Skeletal muscle tissue (tissue), 4 donors: ENCODE data around the gene POU6F2. TPM values are rescaled to one million over a fixed set of nuclear protein-coding genes. Genes with fewer than 3 reads are reported as not detected.
"Not testable (repeated sequence)": the region's sequence is repeated elsewhere in the genome, so short reads cannot be mapped to it uniquely, and the experiment has no call there.

Experiments used
- H3K27ac ChIP-seq: one replicate; pipeline ENCODE4 v1.7.0; 2013; ENCODE audit warnings: mild to moderate bottlenecking, low read depth, low read length, inconsistent platforms
- H3K27me3 ChIP-seq, 3 donors: one replicate each; pipeline ENCODE4 v1.7.0; 2013; ENCODE audit warnings: low read length in 3 of 3; ENCODE audit not compliant: control insufficient read depth in 3 of 3, insufficient read depth in 3 of 3
- H3K36me3 ChIP-seq, 3 donors: one replicate each; pipeline ENCODE4 v1.7.0; 2013; ENCODE audit warnings: low read length in 3 of 3; ENCODE audit not compliant: control insufficient read depth in 3 of 3, insufficient read depth in 3 of 3
- H3K4me1 ChIP-seq, 3 donors: one replicate each; pipeline ENCODE4 v1.7.0; 2013; ENCODE audit warnings: low read length in 3 of 3, mild to moderate bottlenecking in 3 of 3; ENCODE audit not compliant: control insufficient read depth in 3 of 3, insufficient read depth in 3 of 3
- H3K4me3 ChIP-seq, 3 donors: one replicate each; pipeline ENCODE4 v1.7.0; 2013; ENCODE audit warnings: low read length in 3 of 3
- H3K9ac ChIP-seq, 3 donors: one replicate each; pipeline ENCODE4 v1.7.0; 2013; ENCODE audit warnings: low read length in 3 of 3, mild to moderate bottlenecking in 3 of 3, moderate library complexity in 2 of 3, low read depth in 1 of 3
- H3K9me3 ChIP-seq, 3 donors: one replicate each; pipeline ENCODE4 v1.7.0; 2013; ENCODE audit warnings: low read length in 3 of 3; ENCODE audit not compliant: control insufficient read depth in 3 of 3
- total RNA-seq: library from RNA; depleted of rRNA; stranded (reverse); fragments of >200 nt; gene quantifications from one replicate; pipeline ENCODE4 v1.2.3, GENCODE V29; 2014
- donor health status: Osteomylitis.

Gene POU6F2
- total RNA-seq, 1 donor from 2014 or later: not detected

GRCh38 chr7:38940774-38941173 lies 36.9 kb upstream of the POU6F2 start:
- H3K4me3 ChIP-seq: no peak overlapping the region
- H3K27me3 ChIP-seq: no peaks in the 10 kb centered on the region
- H3K4me1 ChIP-seq: no peaks in the 10 kb centered on the region
- H3K9me3 ChIP-seq: no peaks in the 10 kb centered on the region
- no peaks in the 10 kb centered on the region for H3K36me3 ChIP-seq
- no peak overlapping the region for H3K9ac ChIP-seq
- H3K27ac ChIP-seq: no peak overlapping the region

GRCh38 chr7:38942431-38943051 lies 35.2 kb upstream of the POU6F2 start:
- Histone ChIP-seq H3K4me3 (no peak overlapping the region), H3K4me1 (no peaks in the 10 kb centered on the region), H3K36me3 (no peaks in the 10 kb centered on the region), H3K9ac (no peak overlapping the region), H3K27me3 (no peaks in the 10 kb centered on the region), H3K27ac (no peak overlapping the region), H3K9me3 (no peaks in the 10 kb centered on the region)

- H3K27me3 ChIP-seq, H3K9ac ChIP-seq, H3K27ac ChIP-seq, H3K4me1 ChIP-seq, H3K36me3 ChIP-seq, H3K4me3 ChIP-seq, H3K9me3 ChIP-seq: not testable (repeated sequence)
Observed at GRCh38 chr7:38947541-38947940, 30.2 kb upstream of the POU6F2 start.

GRCh38 chr7:38950309-38950708 lies 27.4 kb upstream of the POU6F2 start:
- no peak overlapping the region for H3K27ac ChIP-seq
- H3K9me3 ChIP-seq: no peaks in the 10 kb centered on the region
- no peaks in the 10 kb centered on the region for H3K27me3 ChIP-seq
- no peaks in the 10 kb centered on the region for H3K4me1 ChIP-seq
- H3K36me3 ChIP-seq: no peaks in the 10 kb centered on the region
- no peak overlapping the region for H3K4me3 ChIP-seq
- H3K9ac ChIP-seq: no peak overlapping the region

GRCh38 chr7:38951213-38951612 lies 26.5 kb upstream of the POU6F2 start:
- H3K4me1 ChIP-seq: no peaks in the 10 kb centered on the region
- no peaks in the 10 kb centered on the region for H3K36me3 ChIP-seq
- H3K27me3 ChIP-seq: no peaks in the 10 kb centered on the region
- H3K9ac ChIP-seq: no peak overlapping the region
- H3K27ac ChIP-seq: no peak overlapping the region
- no peak overlapping the region for H3K4me3 ChIP-seq
- no peaks in the 10 kb centered on the region for H3K9me3 ChIP-seq

- H3K36me3 ChIP-seq: no peaks in the 10 kb centered on the region
- H3K4me3 ChIP-seq: no peak overlapping the region
- no peaks in the 10 kb centered on the region for H3K9me3 ChIP-seq
- H3K4me1 ChIP-seq: no peaks in the 10 kb centered on the region
- H3K27ac ChIP-seq: no peak overlapping the region
- H3K27me3 ChIP-seq: no peaks in the 10 kb centered on the region
- no peak overlapping the region for H3K9ac ChIP-seq
Observed at GRCh38 chr7:38953227-38953626, 24.5 kb upstream of the POU6F2 start.

GRCh38 chr7:38953971-38954370 lies 23.7 kb upstream of the POU6F2 start:
- Histone ChIP-seq H3K4me1 (no peaks in the 10 kb centered on the region), H3K27ac (no peak overlapping the region), H3K9me3 (no peaks in the 10 kb centered on the region), H3K9ac (no peak overlapping the region), H3K4me3 (no peak overlapping the region), H3K36me3 (no peaks in the 10 kb centered on the region), H3K27me3 (no peaks in the 10 kb centered on the region)

- H3K36me3 ChIP-seq: no peaks in the 10 kb centered on the region
- H3K27ac ChIP-seq: no peak overlapping the region
- no peak overlapping the region for H3K9ac ChIP-seq
- no peaks in the 10 kb centered on the region for H3K4me1 ChIP-seq
- H3K9me3 ChIP-seq: no peaks in the 10 kb centered on the region
- no peaks in the 10 kb centered on the region for H3K27me3 ChIP-seq
- no peak overlapping the region for H3K4me3 ChIP-seq
Observed at GRCh38 chr7:38955892-38956291, 21.8 kb upstream of the POU6F2 start.

GRCh38 chr7:38962028-38962427 lies 15.7 kb upstream of the POU6F2 start:
- peaks cover 0 to 2% (median 0%) of the 10 kb centered on the region in 3 donors for H3K9me3 ChIP-seq
- peaks cover 0 to 2% (median 0%) of the 10 kb centered on the region in 3 donors for H3K27me3 ChIP-seq
- no peak overlapping the region for H3K27ac ChIP-seq
- H3K36me3 ChIP-seq: no peaks in the 10 kb centered on the region
- H3K4me1 ChIP-seq: no peaks in the 10 kb centered on the region
- no peak overlapping the region for H3K4me3 ChIP-seq
- no peak overlapping the region for H3K9ac ChIP-seq

GRCh38 chr7:38964921-38965320 lies 12.8 kb upstream of the POU6F2 start:
- no peak overlapping the region for H3K27ac ChIP-seq
- peaks cover 0 to 2% (median 0%) of the 10 kb centered on the region in 3 donors for H3K27me3 ChIP-seq
- no peak overlapping the region for H3K4me3 ChIP-seq
- H3K4me1 ChIP-seq: no peaks in the 10 kb centered on the region
- no peaks in the 10 kb centered on the region for H3K36me3 ChIP-seq
- H3K9me3 ChIP-seq: peaks cover 0 to 2% (median 0%) of the 10 kb centered on the region in 3 donors
- H3K9ac ChIP-seq: no peak overlapping the region
